Neural progenitor cell (in vitro differentiated cells): ENCODE results near the gene MERTK.

Source experiments
- EZH2 ChIP-seq: fragments of 200-600 bp; sonication (generic); IDR thresholded peaks from 2 replicates; pipeline ENCODE4 v1.6.1; 2017; ENCODE audit warnings: antibody characterized with exemption, mild to moderate bottlenecking, moderate library complexity
- EZH2phosphoT487 ChIP-seq: fragments of 200-600 bp; sonication (generic); IDR thresholded peaks from 2 replicates; pipeline ENCODE4 v1.6.1; 2017; ENCODE audit warnings: antibody characterized with exemption
- TF ChIP-seq, protein P1 (sequence below): fragments of 200-600 bp; sonication (generic); IDR thresholded peaks from 2 replicates; pipeline ENCODE4 v1.5.1; 2017; ENCODE audit warnings: antibody characterized with exemption, mild to moderate bottlenecking

DNA sequence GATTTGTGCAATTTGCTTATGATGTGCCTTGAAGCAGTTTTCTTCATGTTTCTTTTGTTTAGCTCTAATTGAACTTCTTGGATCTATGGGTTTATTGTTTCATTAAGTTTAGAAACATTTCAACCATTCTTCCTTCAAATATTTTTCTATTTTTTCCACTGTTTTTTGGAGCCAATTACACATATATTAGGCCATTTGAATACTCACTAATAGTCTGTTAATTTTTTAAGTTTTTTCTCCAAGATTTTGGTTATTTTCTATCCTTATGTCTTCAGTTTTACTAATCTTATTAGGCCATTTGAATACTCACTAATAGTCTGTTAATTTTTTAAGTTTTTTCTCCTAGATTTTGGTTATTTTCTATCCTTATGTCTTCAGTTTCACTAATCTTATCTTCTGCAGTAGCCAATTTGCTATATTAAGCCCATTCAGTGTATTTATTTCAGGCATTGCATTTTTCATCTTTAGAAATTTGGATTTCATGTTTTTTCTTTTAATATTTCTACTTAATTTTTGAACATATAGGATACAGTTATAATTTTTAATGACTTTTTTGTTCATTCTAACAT, 147.1 kb downstream of the MERTK start:
- TF ChIP-seq, protein P1, sequence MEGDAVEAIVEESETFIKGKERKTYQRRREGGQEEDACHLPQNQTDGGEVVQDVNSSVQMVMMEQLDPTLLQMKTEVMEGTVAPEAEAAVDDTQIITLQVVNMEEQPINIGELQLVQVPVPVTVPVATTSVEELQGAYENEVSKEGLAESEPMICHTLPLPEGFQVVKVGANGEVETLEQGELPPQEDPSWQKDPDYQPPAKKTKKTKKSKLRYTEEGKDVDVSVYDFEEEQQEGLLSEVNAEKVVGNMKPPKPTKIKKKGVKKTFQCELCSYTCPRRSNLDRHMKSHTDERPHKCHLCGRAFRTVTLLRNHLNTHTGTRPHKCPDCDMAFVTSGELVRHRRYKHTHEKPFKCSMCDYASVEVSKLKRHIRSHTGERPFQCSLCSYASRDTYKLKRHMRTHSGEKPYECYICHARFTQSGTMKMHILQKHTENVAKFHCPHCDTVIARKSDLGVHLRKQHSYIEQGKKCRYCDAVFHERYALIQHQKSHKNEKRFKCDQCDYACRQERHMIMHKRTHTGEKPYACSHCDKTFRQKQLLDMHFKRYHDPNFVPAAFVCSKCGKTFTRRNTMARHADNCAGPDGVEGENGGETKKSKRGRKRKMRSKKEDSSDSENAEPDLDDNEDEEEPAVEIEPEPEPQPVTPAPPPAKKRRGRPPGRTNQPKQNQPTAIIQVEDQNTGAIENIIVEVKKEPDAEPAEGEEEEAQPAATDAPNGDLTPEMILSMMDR, result no peak
- TF ChIP-seq EZH2, result no peak
- no peak for TF ChIP-seq EZH2phosphoT487
